ENCODE data around the gene TRPC6. TPM values are rescaled to one million over a fixed set of nuclear protein-coding genes. Genes with fewer than 3 reads are reported as not detected.

The TRPC6 gene
- total RNA-seq, 4 donors from 2014 or later = 3.5 to 59.6 (median 40.2) TPM

DNA sequence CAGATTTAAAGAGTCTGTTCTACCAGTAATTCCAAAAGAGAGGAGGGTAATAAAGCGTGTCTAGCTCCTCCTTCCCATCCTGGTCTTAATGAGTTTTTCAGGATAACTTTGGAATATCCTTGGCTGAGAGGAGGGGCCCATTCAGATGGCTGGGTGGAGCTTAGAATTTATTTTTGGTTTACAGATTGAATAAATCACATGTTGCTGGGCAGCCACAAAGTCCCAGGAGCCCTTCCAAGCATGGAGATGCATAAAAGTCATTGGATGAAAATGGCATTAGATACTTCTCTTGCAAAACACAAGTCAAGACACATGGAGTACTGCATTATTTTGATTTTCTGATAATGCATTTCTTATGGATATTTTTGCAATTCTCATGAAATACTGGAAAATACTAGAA is 139.0 kb downstream of the TRPC6 start:
- WGBS, 2 donors (ENCODE audit: low coverage in 1 of 2) = 52 to 78% methylated on average over 1 of the region's 1 CpG
- H3K4me3 ChIP-seq = no peak overlapping the region
- no peak for ATAC-seq
- no peaks in the 10 kb centered on the region for H3K36me3 ChIP-seq
- no peaks in the 10 kb centered on the region for H3K27me3 ChIP-seq
- no peak for TF ChIP-seq POLR2A (IDR thresholded peaks at IDR 0.05)
- TF ChIP-seq, protein P1, sequence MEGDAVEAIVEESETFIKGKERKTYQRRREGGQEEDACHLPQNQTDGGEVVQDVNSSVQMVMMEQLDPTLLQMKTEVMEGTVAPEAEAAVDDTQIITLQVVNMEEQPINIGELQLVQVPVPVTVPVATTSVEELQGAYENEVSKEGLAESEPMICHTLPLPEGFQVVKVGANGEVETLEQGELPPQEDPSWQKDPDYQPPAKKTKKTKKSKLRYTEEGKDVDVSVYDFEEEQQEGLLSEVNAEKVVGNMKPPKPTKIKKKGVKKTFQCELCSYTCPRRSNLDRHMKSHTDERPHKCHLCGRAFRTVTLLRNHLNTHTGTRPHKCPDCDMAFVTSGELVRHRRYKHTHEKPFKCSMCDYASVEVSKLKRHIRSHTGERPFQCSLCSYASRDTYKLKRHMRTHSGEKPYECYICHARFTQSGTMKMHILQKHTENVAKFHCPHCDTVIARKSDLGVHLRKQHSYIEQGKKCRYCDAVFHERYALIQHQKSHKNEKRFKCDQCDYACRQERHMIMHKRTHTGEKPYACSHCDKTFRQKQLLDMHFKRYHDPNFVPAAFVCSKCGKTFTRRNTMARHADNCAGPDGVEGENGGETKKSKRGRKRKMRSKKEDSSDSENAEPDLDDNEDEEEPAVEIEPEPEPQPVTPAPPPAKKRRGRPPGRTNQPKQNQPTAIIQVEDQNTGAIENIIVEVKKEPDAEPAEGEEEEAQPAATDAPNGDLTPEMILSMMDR (IDR thresholded peaks at IDR 0.05) = no peak
- no peak for TF ChIP-seq EP300 (IDR thresholded peaks at IDR 0.05)
- no peak for TF ChIP-seq POLR2AphosphoS5 (IDR thresholded peaks at IDR 0.05)
- H3K4me1 ChIP-seq = peaks cover 0 to 31% (median 0%) of the 10 kb centered on the region in 3 donors
- no peak overlapping the region for H3K27ac ChIP-seq
- no peaks in the 10 kb centered on the region for H3K9me3 ChIP-seq

GRCh38 chr11:101444164-101444563 is 139.6 kb downstream of the TRPC6 start:
- 22 to 53% methylated on average over 4 to 5 of the region's 5 CpGs for WGBS, 2 donors (ENCODE audit: low coverage in 1 of 2)
- ATAC-seq = no peak
- H3K9me3 ChIP-seq = no peaks in the 10 kb centered on the region
- no peak overlapping the region for H3K4me3 ChIP-seq
- H3K27me3 ChIP-seq = no peaks in the 10 kb centered on the region
- H3K4me1 ChIP-seq = peaks cover 0 to 31% (median 0%) of the 10 kb centered on the region in 3 donors
- no peak overlapping the region for H3K27ac ChIP-seq
- TF ChIP-seq EP300 (IDR thresholded peaks at IDR 0.05) (no peak), POLR2A (IDR thresholded peaks at IDR 0.05) (no peak), POLR2AphosphoS5 (IDR thresholded peaks at IDR 0.05) (no peak)
- TF ChIP-seq, protein P1 (IDR thresholded peaks at IDR 0.05) = no peak
- H3K36me3 ChIP-seq = no peaks in the 10 kb centered on the region

GRCh38 chr11:101442936-101443521 is 140.8 kb downstream of the TRPC6 start:
- no peak overlapping the region for H3K27ac ChIP-seq
- peaks cover 0 to 31% (median 0%) of the 10 kb centered on the region in 3 donors for H3K4me1 ChIP-seq
- 67 to 85% methylated on average over 8 of the region's 8 CpGs for WGBS, 2 donors (ENCODE audit: low coverage in 1 of 2)
- TF ChIP-seq POLR2A (IDR thresholded peaks at IDR 0.05) = no peak
- TF ChIP-seq, protein P1 (IDR thresholded peaks at IDR 0.05) = no peak
- TF ChIP-seq EP300 (IDR thresholded peaks at IDR 0.05) = no peak
- no peak for TF ChIP-seq POLR2AphosphoS5 (IDR thresholded peaks at IDR 0.05)
- H3K9me3 ChIP-seq = no peaks in the 10 kb centered on the region
- no peaks in the 10 kb centered on the region for H3K27me3 ChIP-seq
- H3K36me3 ChIP-seq = no peaks in the 10 kb centered on the region
- ATAC-seq = no peak
- H3K4me3 ChIP-seq = no peak overlapping the region

DNA sequence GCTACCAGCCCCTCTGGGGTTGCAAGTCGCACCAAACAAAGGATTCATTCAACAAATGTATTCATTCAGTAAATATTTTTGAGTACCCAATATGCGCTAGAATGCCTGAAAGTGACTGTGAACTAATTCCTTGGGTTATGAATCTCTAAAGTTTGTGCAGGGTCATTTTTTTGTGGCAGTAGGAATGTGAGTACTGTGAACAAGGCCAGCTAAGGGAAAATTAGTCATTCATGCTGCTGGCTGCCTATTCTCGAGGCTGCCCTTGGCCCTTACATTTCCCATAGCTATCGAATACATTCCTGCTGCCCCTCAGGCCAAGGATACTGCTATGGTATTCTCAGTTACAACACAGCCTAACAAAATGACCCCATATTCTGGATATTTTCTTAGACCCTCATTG is 141.6 kb downstream of the TRPC6 start:
- 62 to 73% methylated on average over 4 of the region's 4 CpGs for WGBS, 2 donors (ENCODE audit: low coverage in 1 of 2)
- Histone ChIP-seq H3K9me3 (no peaks in the 10 kb centered on the region), H3K27me3 (no peaks in the 10 kb centered on the region), H3K4me1 (peaks cover 0 to 31% (median 0%) of the 10 kb centered on the region in 3 donors), H3K4me3 (no peak overlapping the region), H3K36me3 (no peaks in the 10 kb centered on the region), H3K27ac (peak overlapping the region in 3 of 4 donors; percentile 18 to 41 (median 31))
- ATAC-seq = no peak
- no peak for TF ChIP-seq POLR2A (IDR thresholded peaks at IDR 0.05)
- TF ChIP-seq, protein P1 (IDR thresholded peaks at IDR 0.05) = no peak
- TF ChIP-seq EP300 (IDR thresholded peaks at IDR 0.05) = no peak
- TF ChIP-seq POLR2AphosphoS5 (IDR thresholded peaks at IDR 0.05) = no peak

- no CpG with 5 or more reads among the region's 1 CpG for WGBS, 2 donors (ENCODE audit: low coverage in 1 of 2)
- ATAC-seq = peak; percentile 10
- Histone ChIP-seq H3K9me3 (no peaks in the 10 kb centered on the region), H3K4me1 (peaks cover 0 to 31% (median 0%) of the 10 kb centered on the region in 3 donors), H3K27me3 (no peaks in the 10 kb centered on the region), H3K4me3 (no peak overlapping the region), H3K27ac (peak overlapping the region in 3 of 4 donors; percentile 18 to 41 (median 31)), H3K36me3 (no peaks in the 10 kb centered on the region)
- TF ChIP-seq, protein P1 (IDR thresholded peaks at IDR 0.05) = no peak
- TF ChIP-seq EP300 (IDR thresholded peaks at IDR 0.05) (no peak), POLR2A (IDR thresholded peaks at IDR 0.05) (no peak), POLR2AphosphoS5 (IDR thresholded peaks at IDR 0.05) (no peak)
Measured at GRCh38 chr11:101441747-101442146, 142.1 kb downstream of the TRPC6 start.
